Fibroblast of skin of back (primary cell): Measurements from ENCODE around the gene C9orf57.
A peak's percentile ranks its signal among the peaks of the same experiment; 100 is the strongest.
"Not testable (repeated sequence)": the region's sequence is repeated elsewhere in the genome, so short reads cannot be mapped to it uniquely, and the experiment has no call there.

Experiments used
- DNase-seq: peaks from one replicate; pipeline ENCODE4 v3.0.0-alpha.2; 2013

Gene C9orf57

DNA sequence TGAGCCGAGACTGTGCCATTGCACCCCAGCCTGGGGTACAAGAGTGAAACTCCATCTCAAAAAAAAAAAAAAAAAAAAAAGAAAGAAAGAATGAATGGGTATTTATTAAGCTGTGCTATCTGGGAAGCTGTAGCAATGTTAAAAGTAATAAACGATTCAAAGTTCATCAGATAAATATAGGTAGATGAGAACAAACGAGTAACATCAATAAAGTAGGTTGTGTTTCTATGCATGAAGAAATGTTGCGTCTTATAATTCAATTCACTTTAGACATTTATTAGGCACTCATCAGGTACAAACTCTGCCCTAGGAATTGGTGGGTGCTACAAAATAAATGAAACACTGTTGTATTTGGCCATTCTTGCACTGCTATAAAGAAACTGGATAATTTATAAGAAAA, 36.8 kb downstream of the C9orf57 start:
- DNase-seq, result no peak

DNA sequence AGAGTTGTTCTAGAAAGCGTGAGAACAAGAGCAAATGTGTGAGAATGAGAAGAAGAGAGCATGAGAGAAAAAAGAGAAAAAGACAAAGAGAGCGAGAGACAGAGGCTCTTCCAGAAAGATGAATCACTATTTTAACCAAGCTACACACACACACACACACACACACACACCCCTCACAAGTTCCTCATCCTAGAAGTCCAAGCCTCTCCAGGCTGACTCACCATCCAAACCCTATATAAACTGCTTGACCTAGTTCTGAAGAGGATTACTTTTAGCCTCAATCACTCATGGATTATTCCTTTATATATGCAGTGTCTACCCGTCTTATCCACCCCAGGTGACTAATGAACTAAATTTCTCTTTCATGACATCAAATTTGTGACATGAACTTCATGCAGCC, 37.6 kb downstream of the C9orf57 start:
- peak; percentile 95 for DNase-seq

DNA sequence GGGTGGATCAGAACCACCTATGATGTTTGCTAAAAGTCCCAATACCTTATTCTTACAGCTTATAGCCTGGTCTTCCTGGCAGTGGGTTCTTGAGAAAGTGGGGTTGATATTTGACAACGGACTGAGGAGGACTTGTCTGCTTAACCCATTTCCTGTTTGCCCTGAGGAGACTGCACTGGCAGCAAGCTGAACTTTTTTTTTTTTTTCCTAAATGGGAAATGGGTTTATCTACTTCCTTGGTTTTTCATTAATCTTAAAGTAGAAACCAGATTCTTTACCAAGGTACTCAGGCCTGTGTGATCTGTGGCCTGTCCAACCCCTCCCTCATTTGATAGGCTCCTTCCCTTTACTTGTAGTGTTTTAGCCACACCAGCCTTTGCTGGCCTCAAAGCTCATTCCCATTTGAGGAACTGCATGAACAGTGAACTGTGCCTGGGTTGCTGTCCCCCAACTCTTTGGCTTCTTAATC, 47.1 kb downstream of the C9orf57 start:
- no peak for DNase-seq

DNA sequence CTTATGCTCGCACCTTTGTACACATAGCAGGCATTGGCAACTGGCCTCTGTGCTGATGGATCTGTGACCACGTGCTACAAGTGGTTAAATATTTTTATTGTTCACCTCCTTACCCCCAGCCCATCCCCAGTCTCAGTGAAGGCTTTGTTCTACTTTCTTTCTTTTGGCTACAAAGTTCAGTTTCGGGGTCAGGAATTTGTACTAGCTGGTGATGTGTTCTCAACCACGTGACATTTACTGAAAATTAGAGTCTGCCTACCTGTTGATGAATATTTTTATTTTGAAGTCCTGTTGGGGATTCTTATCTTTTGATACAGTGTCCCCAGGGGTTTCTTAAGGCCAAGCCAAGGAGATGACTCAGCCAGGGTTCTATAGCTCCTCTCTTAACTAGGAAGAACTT, 47.8 kb downstream of the C9orf57 start:
- peak; percentile 15 for DNase-seq

GRCh38 chr9:72007726-72008125, 52.7 kb downstream of the C9orf57 start:
- DNase-seq, result not testable (repeated sequence)

GRCh38 chr9:72006501-72006900, 53.9 kb downstream of the C9orf57 start:
- peak; percentile 20 for DNase-seq

- no peak for DNase-seq
Observed at GRCh38 chr9:72005451-72005850, 55.0 kb downstream of the C9orf57 start.
